ENCODE results near the gene ADAM11.
"Not testable (repeated sequence)": the region's sequence is repeated elsewhere in the genome, so short reads cannot be mapped to it uniquely, and the experiment has no call there.

ADAM11 gene

GRCh38 chr17:44794851-44795413 lies 36.1 kb downstream of the ADAM11 start:
- DNase-seq (ENCODE audit: low spot score): peak; percentile 55

GRCh38 chr17:44795421-44795820 lies 36.6 kb downstream of the ADAM11 start:
- DNase-seq (ENCODE audit: low spot score) (no peak), FAIRE-seq (no peak)

More at GRCh38 chr17:44794851-44795413, 36.1 kb downstream of the ADAM11 start:
- no peak for FAIRE-seq

GRCh38 chr17:44795928-44796327 lies 37.1 kb downstream of the ADAM11 start:
- FAIRE-seq (no peak), DNase-seq (ENCODE audit: low spot score) (no peak)

- no peak for DNase-seq (ENCODE audit: low spot score)
- no peak for FAIRE-seq
Measured at GRCh38 chr17:44796731-44797130, 37.9 kb downstream of the ADAM11 start.

GRCh38 chr17:44797802-44798201 lies 39.0 kb downstream of the ADAM11 start:
- DNase-seq (ENCODE audit: low spot score) (no peak), FAIRE-seq (peak; percentile 61)

- no peak for DNase-seq (ENCODE audit: low spot score)
- FAIRE-seq: no peak
Measured at GRCh38 chr17:44798356-44798755, 39.6 kb downstream of the ADAM11 start.

- no peak for DNase-seq (ENCODE audit: low spot score)
- no peak for FAIRE-seq
Measured at GRCh38 chr17:44801880-44802279, 43.1 kb downstream of the ADAM11 start.

- no peak for DNase-seq (ENCODE audit: low spot score)
- no peak for FAIRE-seq
Measured at GRCh38 chr17:44804302-44805089, 45.7 kb downstream of the ADAM11 start.

- no peak for FAIRE-seq
Measured at GRCh38 chr17:44807093-44807816, 48.5 kb downstream of the ADAM11 start.

GRCh38 chr17:44807817-44808155 lies 49.0 kb downstream of the ADAM11 start:
- DNase-seq (ENCODE audit: low spot score): no peak
- no peak for FAIRE-seq

More at GRCh38 chr17:44807093-44807816, 48.5 kb downstream of the ADAM11 start:
- DNase-seq (ENCODE audit: low spot score): no peak

GRCh38 chr17:44808156-44808555 lies 49.4 kb downstream of the ADAM11 start:
- FAIRE-seq (no peak), DNase-seq (ENCODE audit: low spot score) (no peak)

- DNase-seq (ENCODE audit: low spot score); FAIRE-seq: not testable (repeated sequence)
Measured at GRCh38 chr17:44808656-44809388, 50.0 kb downstream of the ADAM11 start.

- no peak for FAIRE-seq
- no peak for DNase-seq (ENCODE audit: low spot score)
Measured at GRCh38 chr17:44812263-44812662, 53.5 kb downstream of the ADAM11 start.

GRCh38 chr17:44818508-44818907 lies 59.7 kb downstream of the ADAM11 start:
- FAIRE-seq; DNase-seq (ENCODE audit: low spot score): not testable (repeated sequence)

- peak; percentile 75 for DNase-seq (ENCODE audit: low spot score)
- no peak for FAIRE-seq
Measured at GRCh38 chr17:44820631-44821212, 61.9 kb downstream of the ADAM11 start.

GRCh38 chr17:44825236-44825635 lies 66.4 kb downstream of the ADAM11 start:
- DNase-seq (ENCODE audit: low spot score); FAIRE-seq: not testable (repeated sequence)

GRCh38 chr17:44826123-44826790 lies 67.5 kb downstream of the ADAM11 start:
- DNase-seq (ENCODE audit: low spot score) (no peak), FAIRE-seq (no peak)

- DNase-seq (ENCODE audit: low spot score) (no peak), FAIRE-seq (no peak)
Measured at GRCh38 chr17:44827863-44828262, 69.1 kb downstream of the ADAM11 start.

GRCh38 chr17:44828919-44829522 lies 70.2 kb downstream of the ADAM11 start:
- DNase-seq (ENCODE audit: low spot score): no peak
- no peak for FAIRE-seq

Data from urothelium cell line (cell line).